ENCODE results near the gene ADCY2.

- TF ChIP-seq CTCF (IDR thresholded peaks at IDR 0.05) (no peak), POLR2A (IDR thresholded peaks at IDR 0.05) (no peak)
Observed at GRCh38 chr5:7714119-7714518, 318.2 kb downstream of the ADCY2 start.

All from right lobe of liver (tissue), 4 donors.